Endothelial cell of umbilical vein (primary cell): ENCODE results near the gene NECTIN2.

Experiments
- CTCF ChIP-seq, 2 donors: IDR thresholded peaks; 1 replicate in 1 of 2; 2 replicates in 1 of 2; pipeline ENCODE4 v1.5.1; 2011; ENCODE audit warnings: low read length in 2 of 2, mild to moderate bottlenecking in 2 of 2, moderate library complexity in 2 of 2, control low read depth in 1 of 2, inconsistent platforms in 1 of 2, low read depth in 1 of 2; ENCODE audit not compliant: insufficient read depth in 1 of 2; ENCODE audit errors: extremely low read depth in 1 of 2
- EZH2 ChIP-seq: IDR thresholded peaks from 2 replicates; pipeline ENCODE4 v1.6.1; 2012; ENCODE audit warnings: borderline replicate concordance, low read depth, mild to moderate bottlenecking, moderate library complexity, low read length, inconsistent platforms; ENCODE audit not compliant: severe bottlenecking
- FOS ChIP-seq: IDR thresholded peaks from 2 replicates; pipeline ENCODE4 v1.6.1; 2011; ENCODE audit warnings: mild to moderate bottlenecking, low read length, moderate library complexity, borderline replicate concordance; ENCODE audit not compliant: insufficient read depth
- GATA2 ChIP-seq: IDR thresholded peaks from 2 replicates; pipeline ENCODE4 v1.7.0; 2011; ENCODE audit warnings: low read depth, mild to moderate bottlenecking, moderate library complexity, mixed read lengths, low read length; ENCODE audit not compliant: insufficient read length, insufficient read depth
- JUN ChIP-seq: IDR thresholded peaks from 2 replicates; pipeline ENCODE4 v1.6.1; 2011; ENCODE audit warnings: borderline replicate concordance, low read depth; ENCODE audit not compliant: insufficient read length, insufficient read depth
- MAX ChIP-seq: IDR thresholded peaks from 2 replicates; pipeline ENCODE4 v1.6.1; 2011; ENCODE audit not compliant: insufficient read depth, insufficient read length
- MYC ChIP-seq: IDR thresholded peaks from one replicate; pipeline ENCODE4 v1.6.1; 2011; ENCODE audit warnings: mild to moderate bottlenecking, low read depth, low read length
- POLR2A ChIP-seq: IDR thresholded peaks from 2 replicates; pipeline ENCODE4 v1.6.1; 2012; ENCODE audit warnings: low read depth, mild to moderate bottlenecking, control low read depth, low read length
- POLR2AphosphoS5 ChIP-seq: IDR thresholded peaks from 2 replicates; pipeline ENCODE4 v1.6.1; 2012; ENCODE audit warnings: low read depth, mild to moderate bottlenecking, control low read depth, low read length, moderate library complexity; ENCODE audit not compliant: insufficient read depth

GRCh38 chr19:44840811-44841210, 5.3 kb upstream of the NECTIN2 start:
- no peak for TF ChIP-seq EZH2
- TF ChIP-seq CTCF (IDR thresholded peaks at IDR 0.05; ENCODE audit: extremely low read depth in 1 of 2, insufficient read depth in 1 of 2, low read depth in 1 of 2, low read length in 2 of 2) = no peak
- TF ChIP-seq POLR2AphosphoS5 = no peak
- TF ChIP-seq MYC = no peak
- TF ChIP-seq MAX = no peak
- no peak for TF ChIP-seq POLR2A
- TF ChIP-seq JUN = no peak
- no peak for TF ChIP-seq GATA2
- TF ChIP-seq FOS = no peak
